OCI-LY1 (cell line): ENCODE data around the gene SLC32A1.

ENCODE experiments used
- H2AFZ ChIP-seq: fragments of 200-600 bp; sonication (generic), shearing (Covaris generic); 2 replicates; pipeline ENCODE4 v1.6.0; 2014; ENCODE audit warnings: antibody characterized with exemption, mild to moderate bottlenecking, low read length
- H3F3A ChIP-seq: fragments of 200-600 bp; sonication (generic), shearing (Covaris generic); 2 replicates; pipeline ENCODE4 v1.6.0; 2014; ENCODE audit warnings: mild to moderate bottlenecking, antibody characterized with exemption, low read length, moderate library complexity; ENCODE audit not compliant: insufficient read depth
- H3K27ac ChIP-seq: fragments of 200-600 bp; sonication (generic); 2 replicates; pipeline ENCODE4 v1.5.1; 2014; ENCODE audit warnings: low read length, mixed run types, mild to moderate bottlenecking, low read depth; ENCODE audit not compliant: poor library complexity, severe bottlenecking
- H3K27me3 ChIP-seq: fragments of 200-600 bp; sonication (generic); 2 replicates; pipeline ENCODE4 v1.6.0; 2014; ENCODE audit warnings: antibody characterized with exemption, mild to moderate bottlenecking, low read length, moderate library complexity; ENCODE audit not compliant: insufficient read depth
- H3K36me3 ChIP-seq: fragments of 200-600 bp; sonication (generic); 2 replicates; pipeline ENCODE4 v1.6.1; 2014; ENCODE audit warnings: mild to moderate bottlenecking, antibody characterized with exemption, low read length, moderate library complexity, mixed read lengths; ENCODE audit not compliant: insufficient read depth
- H3K4me1 ChIP-seq: fragments of 200-600 bp; sonication (generic); 2 replicates; pipeline ENCODE4 v1.5.1; 2014; ENCODE audit warnings: mild to moderate bottlenecking, low read length, moderate library complexity; ENCODE audit not compliant: insufficient read depth, severe bottlenecking
- H3K4me2 ChIP-seq: fragments of 200-600 bp; sonication (generic), shearing (Covaris generic); 2 replicates; pipeline ENCODE4 v1.6.1; 2014; ENCODE audit warnings: low read length
- H3K4me3 ChIP-seq: fragments of 200-600 bp; sonication (generic); 2 replicates; pipeline ENCODE4 v1.5.1; 2014; ENCODE audit warnings: low read length, low read depth, mild to moderate bottlenecking, mixed read lengths; ENCODE audit not compliant: poor library complexity, severe bottlenecking
- H3K79me2 ChIP-seq: fragments of 200-600 bp; shearing (Covaris generic); 2 replicates; pipeline ENCODE4 v1.6.1; 2016; ENCODE audit warnings: mixed run types, low read length, mixed read lengths; ENCODE audit not compliant: insufficient read depth
- H3K9ac ChIP-seq: fragments of 200-600 bp; sonication (generic), shearing (Covaris generic); 2 replicates; pipeline ENCODE4 v1.6.1; 2014; ENCODE audit warnings: mild to moderate bottlenecking, low read length, mixed read lengths
- H3K9me2 ChIP-seq: fragments of 200-600 bp; sonication (generic), shearing (Covaris generic); 2 replicates; pipeline ENCODE4 v1.6.1; 2014; ENCODE audit warnings: low read depth, mild to moderate bottlenecking, low read length, mixed read lengths
- H3K9me3 ChIP-seq: fragments of 200-600 bp; shearing (Covaris generic); 2 replicates; pipeline ENCODE4 v1.6.1; 2014; ENCODE audit warnings: low read length, mixed read lengths
- H4K20me1 ChIP-seq: fragments of 200-600 bp; sonication (generic), shearing (Covaris generic); 2 replicates; pipeline ENCODE4 v1.6.0; 2016; ENCODE audit warnings: mild to moderate bottlenecking, low read length; ENCODE audit not compliant: insufficient read depth
- EZH2 ChIP-seq: fragments of 200-600 bp; sonication (generic), shearing (Covaris generic); IDR thresholded peaks from 2 replicates; pipeline ENCODE4 v1.8.0; 2017; ENCODE audit warnings: borderline replicate concordance, mixed run types, mild to moderate bottlenecking, antibody characterized with exemption, low read length, moderate library complexity, mixed read lengths
- TF ChIP-seq, protein P1 (sequence below): fragments of 200-600 bp; sonication (generic), shearing (Covaris generic); IDR thresholded peaks from 2 replicates; pipeline ENCODE4 v1.5.1; 2017; ENCODE audit warnings: mild to moderate bottlenecking, antibody characterized with exemption, low read length, moderate library complexity, mixed read lengths

SLC32A1 gene

DNA sequence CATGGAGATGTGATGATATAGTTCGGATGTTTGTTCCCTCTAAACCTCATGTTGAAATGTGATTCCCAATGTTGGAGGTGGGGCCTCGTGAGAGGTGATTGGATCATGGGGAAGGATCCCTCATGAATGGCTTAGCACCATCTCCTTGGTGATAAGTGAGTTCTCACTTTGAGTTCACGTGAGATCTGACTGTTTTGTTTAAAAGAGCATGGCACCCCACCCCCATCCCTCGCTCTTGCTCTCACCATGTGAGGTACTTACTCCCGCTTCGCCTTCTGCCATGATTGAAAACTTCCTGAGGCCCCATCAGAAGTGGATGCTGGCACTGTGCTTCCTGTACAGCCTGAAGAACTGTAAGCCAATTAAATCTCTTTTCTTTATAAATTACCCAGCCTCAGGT, 10.9 kb downstream of the SLC32A1 start:
- Histone ChIP-seq H3K9me3 (no peaks in the 10 kb centered on the region), H3K4me1 (peaks cover 9% of the 10 kb centered on the region), H4K20me1 (no peaks in the 10 kb centered on the region), H3K79me2 (no peaks in the 10 kb centered on the region), H3K27ac (no peak overlapping the region), H3K27me3 (peaks cover 10% of the 10 kb centered on the region; the same call in 1 of the 2 replicates), H2AFZ (no peak overlapping the region), H3K4me2 (no peak overlapping the region), H3K36me3 (no peaks in the 10 kb centered on the region), H3K9me2 (no peaks in the 10 kb centered on the region), H3K9ac (no peak overlapping the region), H3F3A (no peaks in the 10 kb centered on the region), H3K4me3 (no peak overlapping the region)
- TF ChIP-seq, protein P1, sequence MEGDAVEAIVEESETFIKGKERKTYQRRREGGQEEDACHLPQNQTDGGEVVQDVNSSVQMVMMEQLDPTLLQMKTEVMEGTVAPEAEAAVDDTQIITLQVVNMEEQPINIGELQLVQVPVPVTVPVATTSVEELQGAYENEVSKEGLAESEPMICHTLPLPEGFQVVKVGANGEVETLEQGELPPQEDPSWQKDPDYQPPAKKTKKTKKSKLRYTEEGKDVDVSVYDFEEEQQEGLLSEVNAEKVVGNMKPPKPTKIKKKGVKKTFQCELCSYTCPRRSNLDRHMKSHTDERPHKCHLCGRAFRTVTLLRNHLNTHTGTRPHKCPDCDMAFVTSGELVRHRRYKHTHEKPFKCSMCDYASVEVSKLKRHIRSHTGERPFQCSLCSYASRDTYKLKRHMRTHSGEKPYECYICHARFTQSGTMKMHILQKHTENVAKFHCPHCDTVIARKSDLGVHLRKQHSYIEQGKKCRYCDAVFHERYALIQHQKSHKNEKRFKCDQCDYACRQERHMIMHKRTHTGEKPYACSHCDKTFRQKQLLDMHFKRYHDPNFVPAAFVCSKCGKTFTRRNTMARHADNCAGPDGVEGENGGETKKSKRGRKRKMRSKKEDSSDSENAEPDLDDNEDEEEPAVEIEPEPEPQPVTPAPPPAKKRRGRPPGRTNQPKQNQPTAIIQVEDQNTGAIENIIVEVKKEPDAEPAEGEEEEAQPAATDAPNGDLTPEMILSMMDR, result no peak
- TF ChIP-seq EZH2, result no peak

DNA sequence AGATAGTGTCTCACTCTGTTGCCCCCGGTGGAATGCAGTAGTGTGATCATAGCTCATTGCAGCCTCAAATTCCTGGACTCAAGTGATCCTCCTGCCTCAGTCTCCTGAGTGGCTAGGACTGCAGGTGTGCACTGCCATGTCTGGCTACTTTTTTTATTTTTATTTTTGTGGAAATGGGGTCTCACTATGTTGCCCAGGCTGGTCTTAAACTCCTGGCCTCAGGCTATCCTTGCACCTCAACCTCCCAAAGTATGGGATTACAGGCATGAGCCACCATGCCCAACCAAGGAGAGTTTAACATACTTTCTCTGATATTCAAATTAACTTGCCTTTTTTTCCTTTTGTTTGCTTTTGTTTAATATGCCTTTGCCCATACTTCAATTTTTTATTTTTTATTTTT, 13.6 kb downstream of the SLC32A1 start:
- no peak overlapping the region for H3K9ac ChIP-seq
- no peak overlapping the region for H3K27ac ChIP-seq
- no peaks in the 10 kb centered on the region for H3K79me2 ChIP-seq
- H4K20me1 ChIP-seq, result no peaks in the 10 kb centered on the region
- H3K4me3 ChIP-seq, result no peak overlapping the region
- no peaks in the 10 kb centered on the region for H3K9me3 ChIP-seq
- TF ChIP-seq, protein P1, result no peak
- no peak for TF ChIP-seq EZH2
- peaks cover 10% of the 10 kb centered on the region; the same call in 1 of the 2 replicates for H3K27me3 ChIP-seq
- H3F3A ChIP-seq, result no peaks in the 10 kb centered on the region
- H2AFZ ChIP-seq, result no peak overlapping the region
- no peaks in the 10 kb centered on the region for H3K36me3 ChIP-seq
- H3K9me2 ChIP-seq, result no peaks in the 10 kb centered on the region
- H3K4me2 ChIP-seq, result no peak overlapping the region
- no peaks in the 10 kb centered on the region for H3K4me1 ChIP-seq

DNA sequence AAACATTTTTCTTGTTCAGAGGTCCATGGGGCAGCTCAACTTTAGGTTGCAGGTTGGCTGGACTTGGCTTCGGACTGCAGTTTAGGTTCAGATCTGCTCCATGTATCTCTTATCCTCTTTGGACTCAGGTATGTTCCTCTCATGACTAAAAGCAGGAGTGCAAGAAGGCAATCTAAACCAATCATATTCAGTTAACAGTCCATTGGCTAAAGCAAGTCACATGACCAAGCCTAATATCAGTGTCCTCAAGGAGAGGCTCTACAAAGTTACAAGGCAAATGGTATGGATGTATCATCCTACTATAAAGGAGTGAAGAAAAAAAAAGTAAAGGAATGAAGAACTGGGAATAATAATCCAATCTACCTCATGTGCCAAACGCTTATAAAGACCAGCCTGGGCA, 21.5 kb downstream of the SLC32A1 start:
- Histone ChIP-seq H3K27me3 (no peaks in the 10 kb centered on the region; the same call in 1 of the 2 replicates), H3K4me1 (peaks cover 20% of the 10 kb centered on the region), H3K27ac (no peak overlapping the region), H3K4me2 (no peak overlapping the region), H3K4me3 (no peak overlapping the region), H2AFZ (no peak overlapping the region), H4K20me1 (no peaks in the 10 kb centered on the region), H3F3A (no peaks in the 10 kb centered on the region), H3K9me2 (no peaks in the 10 kb centered on the region), H3K9ac (no peak overlapping the region), H3K36me3 (no peaks in the 10 kb centered on the region), H3K79me2 (no peaks in the 10 kb centered on the region), H3K9me3 (no peaks in the 10 kb centered on the region)
- TF ChIP-seq, protein P1, result no peak
- no peak for TF ChIP-seq EZH2
